K562 (cell line): ENCODE data around the gene MTMR6. TPM values are rescaled to one million over a fixed set of nuclear protein-coding genes. Genes with fewer than 3 reads are reported as not detected.

Source experiments
- ARID2 ChIP-seq: fragments of 450-650 bp; IDR thresholded peaks from 2 replicates; pipeline ENCODE4 v1.6.1; 2017; ENCODE audit warnings: antibody characterized with exemption, mild to moderate bottlenecking
- ELF2 ChIP-seq: fragments of 250-450 bp; sonication (Bioruptor Pico); IDR thresholded peaks from 2 replicates; pipeline ENCODE4 v1.5.0; 2021; ENCODE audit warnings: mild to moderate bottlenecking
- ETV1 ChIP-seq: fragments of 450-650 bp; conservative IDR thresholded peaks from 2 replicates; pipeline ENCODE4 v1.6.1; 2016; ENCODE audit warnings: missing genetic modification characterization, control low read depth, low read depth, missing compliant biosample characterization
- EWSR1 ChIP-seq: fragments of 450-650 bp; IDR thresholded peaks from 2 replicates; pipeline ENCODE4 v1.6.1; 2018; ENCODE audit warnings: borderline replicate concordance, mild to moderate bottlenecking, low read depth, moderate library complexity; ENCODE audit not compliant: partially characterized antibody
- HLTF ChIP-seq: fragments of 450-650 bp; IDR thresholded peaks from 2 replicates; pipeline ENCODE4 v1.6.1; 2016
- KDM1A ChIP-seq, 2 experiments: fragments of 450-650 bp; IDR thresholded peaks; 2 replicates each; pipeline ENCODE4 v1.6.1; 2016; ENCODE audit warnings: mild to moderate bottlenecking in 2 of 2
- KHSRP ChIP-seq: fragments of 450-650 bp; IDR thresholded peaks from 2 replicates; pipeline ENCODE4 v1.6.1; 2017
- NRF1 ChIP-seq, 2 experiments: fragments of 450-650 bp; IDR thresholded peaks in 1 of 2; conservative IDR thresholded peaks in 1 of 2; 2 replicates each; pipeline ENCODE4 v1.6.1; 2014; ENCODE audit warnings: mild to moderate bottlenecking in 2 of 2
- PHF21A ChIP-seq: fragments of 450-650 bp; IDR thresholded peaks from 2 replicates; pipeline ENCODE4 v1.6.1; 2017; ENCODE audit warnings: low read depth, borderline replicate concordance
- SIN3A ChIP-seq, 2 experiments: fragments of 150-350 bp in 1 of 2; IDR thresholded peaks; 2 replicates each; pipeline ENCODE4 v1.6.1; 2011 to 2016; ENCODE audit warnings: borderline replicate concordance in 2 of 2, low read depth in 2 of 2, low read length in 2 of 2, mild to moderate bottlenecking in 2 of 2, moderate library complexity in 2 of 2; ENCODE audit not compliant: control insufficient read depth in 1 of 2
- SREBF1 ChIP-seq: fragments of 150-350 bp; IDR thresholded peaks from 2 replicates; pipeline ENCODE4 v1.6.1; 2014; ENCODE audit warnings: antibody characterized with exemption, low read depth, low read length, borderline replicate concordance
- TBL1XR1 ChIP-seq, 2 experiments: IDR thresholded peaks; 2 replicates each; pipeline ENCODE4 v1.6.1; 2012; ENCODE audit warnings: improper control_type of control experiment in 2 of 2, low read length in 2 of 2, mild to moderate bottlenecking in 1 of 2
- TCFL5 ChIP-seq: fragments of 250-450 bp; sonication (Bioruptor Pico); conservative IDR thresholded peaks from 2 replicates; pipeline ENCODE4 v1.6.1; 2021; ENCODE audit warnings: mild to moderate bottlenecking, moderate library complexity, matching md5 sums
- ZNF232 ChIP-seq: sonication (generic); formaldehyde crosslinking; IDR thresholded peaks from 2 replicates; pipeline ENCODE4 v1.8.0; 2022; ENCODE audit warnings: mild to moderate bottlenecking, missing genetic modification reagents
- ZNF24 ChIP-seq: fragments of 450-650 bp; IDR thresholded peaks from 2 replicates; pipeline ENCODE4 v1.6.1; 2016
- ZNF431 ChIP-seq: sonication (generic); formaldehyde crosslinking; IDR thresholded peaks from 2 replicates; pipeline ENCODE4 v1.8.0; 2022; ENCODE audit warnings: mild to moderate bottlenecking, missing genetic modification reagents
- polyA plus RNA-seq, 8 experiments: library from polyadenylated mRNA; depleted of rRNA in 4 of 8; stranded (reverse) in 5 of 8; unstranded in 3 of 8; fragments of >200 nt; fragmentation: Nextera tagmentation in 2 of 8; fragmentation: Illumina TruSeq in 1 of 8; extraction: Ambion mirVana in 2 of 8; extraction: Trizol in 1 of 8; gene quantifications; 2 replicates each; pipeline versions ENCODE4 v1.2.1 to v1.2.3, GENCODE V29; 2011 to 2014; ENCODE audit warnings: inconsistent platforms in 1 of 8, missing spikeins in 1 of 8
- total RNA-seq, 7 experiments: library from RNA; depleted of rRNA in 6 of 7; stranded (reverse); fragments of >200 nt in 6 of 7; fragmentation: Illumina TruSeq in 2 of 7; extraction: Trizol in 2 of 7; gene quantifications; 2 replicates each; pipeline versions ENCODE4 v1.2.1 to v1.2.3, GENCODE V29; 2011 to 2021; ENCODE audit warnings: low replicate concordance in 1 of 7
- TF ChIP-seq, protein P1 (sequence below): fragments of 250-450 bp; sonication (Bioruptor Pico); IDR thresholded peaks from 2 replicates; pipeline ENCODE4 v1.5.0; 2022; ENCODE audit warnings: mild to moderate bottlenecking
- TF ChIP-seq, protein P2 (sequence below), 2 experiments: fragments of 450-650 bp in 1 of 2; sonication (generic) in 1 of 2; formaldehyde crosslinking; conservative IDR thresholded peaks; 2 replicates each; pipeline versions ENCODE4 v1.4.0 to v1.8.1; 2020 to 2022; ENCODE audit warnings: mild to moderate bottlenecking in 1 of 2, missing genetic modification reagents in 1 of 2
- TF ChIP-seq, protein P3 (sequence below), 2 experiments: fragments of 200-800 bp in 1 of 2; sonication (Bioruptor generic) in 1 of 2; sonication (generic) in 1 of 2; formaldehyde crosslinking in 1 of 2; IDR thresholded peaks in 1 of 2; conservative IDR thresholded peaks in 1 of 2; 2 replicates each; pipeline versions ENCODE4 v1.5.0 to v1.6.1; 2016 to 2020; ENCODE audit warnings: missing compliant biosample characterization in 1 of 2, missing genetic modification characterization in 1 of 2, missing genetic modification reagents in 1 of 2
- TF ChIP-seq, protein P4 (sequence below), 2 experiments: fragments of 450-650 bp in 1 of 2; IDR thresholded peaks; 2 replicates each; pipeline ENCODE4 v1.6.1; 2011 to 2017; ENCODE audit warnings: low read depth in 2 of 2, antibody characterized with exemption in 1 of 2, borderline replicate concordance in 1 of 2, low read length in 1 of 2, mild to moderate bottlenecking in 1 of 2, mixed read lengths in 1 of 2; ENCODE audit not compliant: control insufficient read depth in 1 of 2

The MTMR6 gene
- total and polyA plus RNA-seq, 9 of the 15 experiments (the other 6 are each of a cell fraction or from before 2014, with no cell fraction given), result 3.9 to 10.8 (median 7.7) TPM

DNA sequence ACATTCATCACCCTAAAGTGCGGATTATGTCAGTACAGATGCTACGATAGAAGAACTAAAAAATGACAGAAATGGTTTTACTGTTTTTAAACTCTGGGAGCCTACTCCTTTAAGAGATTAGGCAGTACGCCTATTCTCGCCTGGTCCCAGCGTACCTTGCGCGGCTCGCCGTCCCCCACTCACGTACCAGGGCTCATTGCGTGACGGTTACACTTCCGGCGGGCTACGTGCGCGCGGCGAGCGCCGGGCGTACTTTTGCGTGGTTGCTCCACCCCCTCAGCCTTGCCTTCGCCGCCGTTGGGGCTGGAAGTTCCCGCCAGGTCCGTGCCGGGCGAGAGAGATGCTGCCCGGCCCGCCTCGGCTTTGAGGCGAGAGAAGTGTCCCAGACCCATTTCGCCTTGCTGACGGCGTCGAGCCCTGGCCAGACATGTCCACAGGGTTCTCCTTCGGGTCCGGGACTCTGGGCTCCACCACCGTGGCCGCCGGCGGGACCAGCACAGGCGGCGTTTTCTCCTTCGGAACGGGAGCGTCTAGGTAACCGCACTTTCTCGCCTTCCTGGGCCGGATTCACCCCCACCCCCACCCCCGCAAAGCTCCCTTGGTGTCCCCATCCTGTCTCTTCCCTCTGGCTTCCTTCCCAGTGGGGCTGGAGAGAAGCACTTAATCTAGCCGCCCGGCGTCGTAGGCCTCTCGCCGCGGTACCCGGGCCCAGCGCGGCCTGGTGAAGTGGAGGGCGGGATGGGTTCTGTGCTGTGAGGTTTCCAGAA lies 14.2 kb upstream of the MTMR6 start, which contains the start of gene NUP58 (continued):
- no peak for TF ChIP-seq TCFL5
- no peak for TF ChIP-seq HLTF
- TF ChIP-seq, protein P1, sequence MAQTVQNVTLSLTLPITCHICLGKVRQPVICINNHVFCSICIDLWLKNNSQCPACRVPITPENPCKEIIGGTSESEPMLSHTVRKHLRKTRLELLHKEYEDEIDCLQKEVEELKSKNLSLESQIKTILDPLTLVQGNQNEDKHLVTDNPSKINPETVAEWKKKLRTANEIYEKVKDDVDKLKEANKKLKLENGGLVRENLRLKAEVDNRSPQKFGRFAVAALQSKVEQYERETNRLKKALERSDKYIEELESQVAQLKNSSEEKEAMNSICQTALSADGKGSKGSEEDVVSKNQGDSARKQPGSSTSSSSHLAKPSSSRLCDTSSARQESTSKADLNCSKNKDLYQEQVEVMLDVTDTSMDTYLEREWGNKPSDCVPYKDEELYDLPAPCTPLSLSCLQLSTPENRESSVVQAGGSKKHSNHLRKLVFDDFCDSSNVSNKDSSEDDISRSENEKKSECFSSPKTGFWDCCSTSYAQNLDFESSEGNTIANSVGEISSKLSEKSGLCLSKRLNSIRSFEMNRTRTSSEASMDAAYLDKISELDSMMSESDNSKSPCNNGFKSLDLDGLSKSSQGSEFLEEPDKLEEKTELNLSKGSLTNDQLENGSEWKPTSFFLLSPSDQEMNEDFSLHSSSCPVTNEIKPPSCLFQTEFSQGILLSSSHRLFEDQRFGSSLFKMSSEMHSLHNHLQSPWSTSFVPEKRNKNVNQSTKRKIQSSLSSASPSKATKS (CRISPR knock-in tag), result no peak
- peak; percentile 83 to 86 for TF ChIP-seq NRF1 (conservative IDR thresholded peaks at IDR 0.05 in 1 of 2, IDR thresholded peaks at IDR 0.05 in 1 of 2)
- TF ChIP-seq, protein P2, sequence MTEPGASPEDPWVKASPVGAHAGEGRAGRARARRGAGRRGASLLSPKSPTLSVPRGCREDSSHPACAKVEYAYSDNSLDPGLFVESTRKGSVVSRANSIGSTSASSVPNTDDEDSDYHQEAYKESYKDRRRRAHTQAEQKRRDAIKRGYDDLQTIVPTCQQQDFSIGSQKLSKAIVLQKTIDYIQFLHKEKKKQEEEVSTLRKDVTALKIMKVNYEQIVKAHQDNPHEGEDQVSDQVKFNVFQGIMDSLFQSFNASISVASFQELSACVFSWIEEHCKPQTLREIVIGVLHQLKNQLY (CRISPR knock-in tag; conservative IDR thresholded peaks at IDR 0.05), result no peak
- peak; percentile 80 for TF ChIP-seq ETV1 (tag)
- no peak for TF ChIP-seq KDM1A (IDR thresholded peaks at IDR 0.05)
- no peak; the same call in 1 of the 2 replicates for TF ChIP-seq ZNF24
- TF ChIP-seq, protein P3, sequence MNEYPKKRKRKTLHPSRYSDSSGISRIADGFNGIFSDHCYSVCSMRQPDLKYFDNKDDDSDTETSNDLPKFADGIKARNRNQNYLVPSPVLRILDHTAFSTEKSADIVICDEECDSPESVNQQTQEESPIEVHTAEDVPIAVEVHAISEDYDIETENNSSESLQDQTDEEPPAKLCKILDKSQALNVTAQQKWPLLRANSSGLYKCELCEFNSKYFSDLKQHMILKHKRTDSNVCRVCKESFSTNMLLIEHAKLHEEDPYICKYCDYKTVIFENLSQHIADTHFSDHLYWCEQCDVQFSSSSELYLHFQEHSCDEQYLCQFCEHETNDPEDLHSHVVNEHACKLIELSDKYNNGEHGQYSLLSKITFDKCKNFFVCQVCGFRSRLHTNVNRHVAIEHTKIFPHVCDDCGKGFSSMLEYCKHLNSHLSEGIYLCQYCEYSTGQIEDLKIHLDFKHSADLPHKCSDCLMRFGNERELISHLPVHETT (CRISPR knock-in tag; conservative IDR thresholded peaks at IDR 0.05 in 1 of 2, IDR thresholded peaks at IDR 0.05 in 1 of 2), result no peak; a peak in 2 of 4 replicates
- peak in 1 of 2 experiments; percentile 16; a peak in 2 of 4 replicates for TF ChIP-seq SIN3A (IDR thresholded peaks at IDR 0.05; ENCODE audit: borderline replicate concordance in 2 of 2, control insufficient read depth in 1 of 2, low read depth in 2 of 2, low read length in 2 of 2)
- TF ChIP-seq TBL1XR1 (IDR thresholded peaks at IDR 0.05; ENCODE audit: low read length in 2 of 2), result no peak
- TF ChIP-seq, protein P4, sequence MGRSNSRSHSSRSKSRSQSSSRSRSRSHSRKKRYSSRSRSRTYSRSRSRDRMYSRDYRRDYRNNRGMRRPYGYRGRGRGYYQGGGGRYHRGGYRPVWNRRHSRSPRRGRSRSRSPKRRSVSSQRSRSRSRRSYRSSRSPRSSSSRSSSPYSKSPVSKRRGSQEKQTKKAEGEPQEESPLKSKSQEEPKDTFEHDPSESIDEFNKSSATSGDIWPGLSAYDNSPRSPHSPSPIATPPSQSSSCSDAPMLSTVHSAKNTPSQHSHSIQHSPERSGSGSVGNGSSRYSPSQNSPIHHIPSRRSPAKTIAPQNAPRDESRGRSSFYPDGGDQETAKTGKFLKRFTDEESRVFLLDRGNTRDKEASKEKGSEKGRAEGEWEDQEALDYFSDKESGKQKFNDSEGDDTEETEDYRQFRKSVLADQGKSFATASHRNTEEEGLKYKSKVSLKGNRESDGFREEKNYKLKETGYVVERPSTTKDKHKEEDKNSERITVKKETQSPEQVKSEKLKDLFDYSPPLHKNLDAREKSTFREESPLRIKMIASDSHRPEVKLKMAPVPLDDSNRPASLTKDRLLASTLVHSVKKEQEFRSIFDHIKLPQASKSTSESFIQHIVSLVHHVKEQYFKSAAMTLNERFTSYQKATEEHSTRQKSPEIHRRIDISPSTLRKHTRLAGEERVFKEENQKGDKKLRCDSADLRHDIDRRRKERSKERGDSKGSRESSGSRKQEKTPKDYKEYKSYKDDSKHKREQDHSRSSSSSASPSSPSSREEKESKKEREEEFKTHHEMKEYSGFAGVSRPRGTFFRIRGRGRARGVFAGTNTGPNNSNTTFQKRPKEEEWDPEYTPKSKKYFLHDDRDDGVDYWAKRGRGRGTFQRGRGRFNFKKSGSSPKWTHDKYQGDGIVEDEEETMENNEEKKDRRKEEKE (IDR thresholded peaks at IDR 0.05; ENCODE audit: borderline replicate concordance in 1 of 2, control insufficient read depth in 1 of 2, low read depth in 2 of 2, low read length in 1 of 2), result no peak
- no peak for TF ChIP-seq SREBF1
- no peak for TF ChIP-seq EWSR1
- TF ChIP-seq ZNF232 (CRISPR knock-in tag), result no peak
- no peak for TF ChIP-seq ARID2
- no peak for TF ChIP-seq ELF2
- no peak for TF ChIP-seq KHSRP
- no peak for TF ChIP-seq ZNF431 (CRISPR knock-in tag)
- no peak for TF ChIP-seq PHF21A
